B cell (primary cell): ENCODE data around the gene RPGR. TPM values are rescaled to one million over a fixed set of nuclear protein-coding genes. Genes with fewer than 3 reads are reported as not detected.

Experiments
- ATAC-seq: fragments of 200-7000 bp; cut with Tn5 transposase; one replicate; pipeline ENCODE4 v1.10.0; 2021; ENCODE audit warnings: low read depth, mild to moderate bottlenecking, moderate number of reproducible peaks, moderate library complexity
- CTCF ChIA-PET: fragments of 350-600 bp; sonication (Branson Sonifier 250); formaldehyde crosslinking; loops from one replicate; lab custom pipeline; 2021; ENCODE audit warnings: antibody characterized with exemption, inconsistent platforms; lab: Charles Lee
- POLR2A ChIA-PET: fragments of 350-600 bp; sonication (Branson Sonifier 250); formaldehyde crosslinking; loops from one replicate; lab custom pipeline; 2021; ENCODE audit warnings: antibody characterized with exemption; lab: Charles Lee
- DNase-seq: peaks from one replicate; pipeline ENCODE4 v3.0.0; 2013
- H2AFZ ChIP-seq: 2 replicates; pipeline ENCODE4 v1.6.1; 2012; ENCODE audit warnings: mild to moderate bottlenecking, low read depth, low read length; ENCODE audit not compliant: insufficient read depth, poor library complexity, severe bottlenecking
- H3K27ac ChIP-seq, 2 donors: 1 replicate in 1 of 2; 2 replicates in 1 of 2; pipeline ENCODE4 v1.5.1; 2012 to 2013; ENCODE audit warnings: low read length in 2 of 2, mild to moderate bottlenecking in 2 of 2, moderate library complexity in 1 of 2
- H3K27me3 ChIP-seq, 4 experiments: fragments of 200-600 bp in 1 of 4; sonication (generic) in 1 of 4; replicated peaks in 1 of 4; 1 replicate in 2 of 4; 2 replicates in 2 of 4; pipeline versions ENCODE4 v1.6.1 to v1.7.0; 2013 to 2016; ENCODE audit warnings: low read length in 3 of 4, mild to moderate bottlenecking in 2 of 4, mixed read lengths in 1 of 4, moderate library complexity in 1 of 4; ENCODE audit not compliant: insufficient read depth in 4 of 4, control insufficient read depth in 3 of 4; ENCODE audit errors: control extremely low read depth in 1 of 4
- H3K36me3 ChIP-seq, 2 experiments: replicated peaks in 1 of 2; 1 replicate in 1 of 2; 2 replicates in 1 of 2; pipeline versions ENCODE4 v1.6.1 to v1.7.1; 2013; ENCODE audit warnings: low read length in 1 of 2; ENCODE audit not compliant: insufficient read depth in 2 of 2, control insufficient read depth in 1 of 2; ENCODE audit errors: control extremely low read depth in 1 of 2, extremely low read depth in 1 of 2
- H3K4me1 ChIP-seq, 2 donors: fragments of 200-600 bp in 1 of 2; sonication (generic) in 1 of 2; 1 replicate in 1 of 2; 2 replicates in 1 of 2; pipeline versions ENCODE4 v1.5.1 to v1.6.1; 2013 to 2017; ENCODE audit warnings: low read length in 2 of 2; ENCODE audit not compliant: control insufficient read depth in 2 of 2, insufficient read depth in 2 of 2
- H3K4me2 ChIP-seq: replicated peaks from 2 replicates; pipeline ENCODE3; 2012; ENCODE audit warnings: mild to moderate bottlenecking, low read depth, low read length; ENCODE audit not compliant: poor library complexity, severe bottlenecking
- H3K4me3 ChIP-seq, 5 experiments: fragments of 200-600 bp in 1 of 5; sonication (generic) in 1 of 5; 1 replicate in 3 of 5; 2 replicates in 2 of 5; pipeline versions ENCODE4 v1.5.1 to v1.7.0; 2011 to 2016; ENCODE audit warnings: low read length in 4 of 5, mild to moderate bottlenecking in 4 of 5, low read depth in 2 of 5, control low read depth in 1 of 5, moderate library complexity in 1 of 5; ENCODE audit not compliant: insufficient read depth in 1 of 5; ENCODE audit errors: control extremely low read depth in 1 of 5, extremely low read depth in 1 of 5
- H3K79me2 ChIP-seq: fragments of 200-600 bp; sonication (generic); one replicate; pipeline ENCODE4 v1.6.0; 2016; ENCODE audit warnings: low read length; ENCODE audit not compliant: control insufficient read depth, insufficient read depth
- H3K9ac ChIP-seq: fragments of 200-600 bp; sonication (generic); 2 replicates; pipeline ENCODE4 v1.6.1; 2017; ENCODE audit warnings: mild to moderate bottlenecking, low read length, moderate library complexity
- H3K9me3 ChIP-seq, 3 donors: one replicate each; pipeline versions ENCODE4 v1.6.1 to v1.7.1; 2013; ENCODE audit warnings: low read length in 2 of 3; ENCODE audit not compliant: control insufficient read depth in 2 of 3, insufficient read depth in 1 of 3; ENCODE audit errors: control extremely low read depth in 1 of 3
- H4K20me1 ChIP-seq: 2 replicates; pipeline ENCODE4 v1.6.0; 2012; ENCODE audit warnings: mild to moderate bottlenecking, low read length; ENCODE audit not compliant: insufficient read depth, control insufficient read depth, poor library complexity, severe bottlenecking
- H3K27ac Mint-ChIP-seq: one replicate; pipeline ENCODE4 v1.8.0; 2021; ENCODE audit warnings: mixed read lengths
- H3K27me3 Mint-ChIP-seq: one replicate; pipeline ENCODE4 v1.8.0; 2021; ENCODE audit warnings: mixed read lengths
- H3K4me1 Mint-ChIP-seq: one replicate; pipeline ENCODE4 v1.8.0; 2021; ENCODE audit warnings: mixed read lengths
- H3K4me3 Mint-ChIP-seq: one replicate; pipeline ENCODE4 v1.8.0; 2021; ENCODE audit warnings: mixed read lengths
- H3K9me3 Mint-ChIP-seq: one replicate; pipeline ENCODE4 v1.8.0; 2022; ENCODE audit warnings: mixed read lengths; ENCODE audit not compliant: insufficient read depth
- CTCF ChIP-seq: fragments of 200-600 bp; IDR thresholded peaks from one replicate; pipeline ENCODE4 v1.8.0; 2022; ENCODE audit warnings: antibody characterized with exemption, mild to moderate bottlenecking
- EZH2 ChIP-seq: IDR thresholded peaks from 2 replicates; pipeline ENCODE4 v1.6.1; 2012; ENCODE audit warnings: borderline replicate concordance, low read depth, mild to moderate bottlenecking, moderate library complexity, low read length; ENCODE audit not compliant: insufficient read depth, poor library complexity, severe bottlenecking
- WGBS: methylation state at CpG from one replicate; pipeline ENCODE4 v1.1.5; 2013; ENCODE audit warnings: missing lambda C conversion rate; ENCODE audit not compliant: insufficient coverage; 5-methylcytosine and 5-hydroxymethylcytosine counted together
- intact Hi-C: fragments of 100-400 bp; cut with micrococcal nuclease; formaldehyde crosslinking; loops from one replicate; pipeline ENCODE4 v1.10.0; 2022
- polyA plus RNA-seq: library from polyadenylated mRNA; depleted of rRNA; stranded (reverse); fragments of >200 nt; gene quantifications from 2 replicates; pipeline ENCODE4 v1.2.3, GENCODE V29; 2012
- total RNA-seq, 2 donors: library from RNA; stranded (reverse); fragments of 120-200 nt in 1 of 2; gene quantifications; 1 replicate in 1 of 2; 2 replicates in 1 of 2; pipeline versions ENCODE4 v1.2.3 to v1.2.4, GENCODE V29; 2013 to 2022

RPGR gene
- total and polyA plus RNA-seq, 2 donors (not counting 1 experiment from before 2014, with no cell fraction given), result 4.2 to 26.8 TPM

GRCh38 chrX:38305971-38306370 lies 21.3 kb downstream of the RPGR start:
- no peak overlapping the region for H2AFZ ChIP-seq
- H3K36me3 ChIP-seq, result no peaks in the 10 kb centered on the region
- TF ChIP-seq EZH2 (no peak), CTCF (no peak)
- Mint-ChIP-seq H3K27ac (no peak overlapping the region), H3K9me3 (no peaks in the 10 kb centered on the region), H3K4me1 (no peaks in the 10 kb centered on the region), H3K4me3 (no peak overlapping the region), H3K27me3 (no peaks in the 10 kb centered on the region)
- POLR2A ChIA-PET, result no interaction called here
- H3K9me3 ChIP-seq, result no peaks in the 10 kb centered on the region
- WGBS, result no CpG with 5 or more reads among the region's 3 CpGs
- H3K4me2 ChIP-seq, result no peak overlapping the region
- H3K4me3 ChIP-seq, result no peak overlapping the region
- H3K4me1 ChIP-seq, result no peaks in the 10 kb centered on the region
- H3K9ac ChIP-seq, result no peak overlapping the region
- DNase-seq, result no peak
- H3K79me2 ChIP-seq, result no peaks in the 10 kb centered on the region
- no peaks in the 10 kb centered on the region for H3K27me3 ChIP-seq
- intact Hi-C loops, result no loop called here
- no peaks in the 10 kb centered on the region for H4K20me1 ChIP-seq
- no peak overlapping the region for H3K27ac ChIP-seq
- no peak for ATAC-seq
- CTCF ChIA-PET, result interaction anchor here (0.5 kb wide), 1 partner anchor 560 kb away, joined by 5 read pairs; no protein-coding TSS in a partner anchor

GRCh38 chrX:38304010-38304409 lies 23.3 kb downstream of the RPGR start:
- Histone ChIP-seq H4K20me1 (no peaks in the 10 kb centered on the region), H2AFZ (no peak overlapping the region), H3K9me3 (no peaks in the 10 kb centered on the region), H3K36me3 (no peaks in the 10 kb centered on the region), H3K9ac (no peak overlapping the region), H3K79me2 (no peaks in the 10 kb centered on the region), H3K27me3 (no peaks in the 10 kb centered on the region), H3K27ac (no peak overlapping the region), H3K4me1 (no peaks in the 10 kb centered on the region), H3K4me2 (no peak overlapping the region), H3K4me3 (no peak overlapping the region)
- Mint-ChIP-seq H3K27me3 (no peaks in the 10 kb centered on the region), H3K4me3 (no peak overlapping the region), H3K27ac (no peak overlapping the region), H3K4me1 (no peaks in the 10 kb centered on the region), H3K9me3 (no peaks in the 10 kb centered on the region)
- POLR2A ChIA-PET, result no interaction called here
- CTCF ChIA-PET, result no interaction called here
- TF ChIP-seq CTCF (no peak), EZH2 (no peak)
- DNase-seq (no peak), ATAC-seq (no peak)
- no CpG with 5 or more reads among the region's 4 CpGs for WGBS
- intact Hi-C loops, result no loop called here
